Naive thymus-derived CD4-positive, alpha-beta T cell (primary cell): ENCODE results near the gene GNAO1. TPM values are rescaled to one million over a fixed set of nuclear protein-coding genes. Genes with fewer than 3 reads are reported as not detected.

Experiments used
- ATAC-seq: fragments of 150-1000 bp; cut with Tn5 transposase; 2 replicates; pipeline ENCODE4 v1.10.0; 2021; ENCODE audit warnings: mild to moderate bottlenecking, moderate library complexity
- CTCF ChIA-PET: fragments of 350-600 bp; sonication (Branson Sonifier 250); formaldehyde crosslinking; loops from one replicate; lab custom pipeline; 2021; ENCODE audit warnings: antibody characterized with exemption; lab: Charles Lee
- POLR2A ChIA-PET: fragments of 350-600 bp; sonication (Branson Sonifier 250); formaldehyde crosslinking; loops from one replicate; lab custom pipeline; 2021; ENCODE audit warnings: antibody characterized with exemption, inconsistent platforms; lab: Charles Lee
- DNase-seq, 9 donors: peaks; one replicate each; pipeline versions ENCODE4 v3.0.0 to v3.0.0-alpha.2; 2020 to 2022; ENCODE audit warnings: mixed read lengths in 1 of 9
- H3K27ac ChIP-seq: one replicate; pipeline ENCODE4 v1.7.0; 2013; ENCODE audit warnings: mild to moderate bottlenecking, low read depth, low read length, moderate library complexity
- H3K27me3 ChIP-seq, 2 donors: one replicate each; pipeline ENCODE4 v1.7.0; 2013; ENCODE audit warnings: low read length in 2 of 2, mild to moderate bottlenecking in 2 of 2, moderate library complexity in 2 of 2; ENCODE audit not compliant: control insufficient read depth in 2 of 2, insufficient read depth in 2 of 2
- H3K36me3 ChIP-seq, 3 experiments: 1 replicate in 2 of 3; 2 replicates in 1 of 3; pipeline ENCODE4 v1.7.0; 2013; ENCODE audit warnings: low read length in 3 of 3, mild to moderate bottlenecking in 3 of 3, moderate library complexity in 1 of 3; ENCODE audit not compliant: insufficient read depth in 3 of 3, control insufficient read depth in 2 of 3
- H3K4me1 ChIP-seq, 2 donors: one replicate each; pipeline ENCODE4 v1.7.0; 2013; ENCODE audit warnings: low read length in 2 of 2, mild to moderate bottlenecking in 2 of 2, moderate library complexity in 1 of 2; ENCODE audit not compliant: control insufficient read depth in 2 of 2, insufficient read depth in 2 of 2
- H3K4me3 ChIP-seq: 2 replicates; pipeline ENCODE4 v1.7.0; 2013; ENCODE audit warnings: mild to moderate bottlenecking, low read length
- H3K9me3 ChIP-seq, 3 experiments: 1 replicate in 2 of 3; 2 replicates in 1 of 3; pipeline ENCODE4 v1.7.0; 2013; ENCODE audit warnings: low read length in 3 of 3; ENCODE audit not compliant: control insufficient read depth in 2 of 3
- H3K27ac Mint-ChIP-seq, 9 donors: one replicate each; pipeline ENCODE4 v1.8.0; 2020 to 2022; ENCODE audit warnings: mixed read lengths in 9 of 9, mild to moderate bottlenecking in 8 of 9, moderate library complexity in 5 of 9, inconsistent platforms in 2 of 9
- H3K27me3 Mint-ChIP-seq, 5 donors: one replicate each; pipeline ENCODE4 v1.8.0; 2021 to 2022; ENCODE audit warnings: mixed read lengths in 5 of 5, mild to moderate bottlenecking in 1 of 5
- H3K36me3 Mint-ChIP-seq, 5 donors: one replicate each; pipeline ENCODE4 v1.8.0; 2020 to 2022; ENCODE audit warnings: mixed read lengths in 5 of 5, mild to moderate bottlenecking in 3 of 5, inconsistent platforms in 1 of 5
- H3K4me1 Mint-ChIP-seq, 7 donors: one replicate each; pipeline ENCODE4 v1.8.0; 2020 to 2022; ENCODE audit warnings: mixed read lengths in 7 of 7, mild to moderate bottlenecking in 3 of 7, inconsistent platforms in 1 of 7
- H3K4me3 Mint-ChIP-seq, 10 donors: one replicate each; pipeline ENCODE4 v1.8.0; 2020 to 2022; ENCODE audit warnings: mild to moderate bottlenecking in 10 of 10, mixed read lengths in 10 of 10, moderate library complexity in 6 of 10, inconsistent platforms in 2 of 10
- H3K9me3 Mint-ChIP-seq, 11 donors: one replicate each; pipeline ENCODE4 v1.8.0; 2020 to 2022; ENCODE audit warnings: mixed read lengths in 11 of 11, mild to moderate bottlenecking in 4 of 11, inconsistent platforms in 1 of 11, moderate library complexity in 1 of 11
- intact Hi-C, 2 donors: fragments of 100-400 bp; cut with micrococcal nuclease; formaldehyde crosslinking; loops; one replicate each; pipeline ENCODE4 v1.15.1; 2023
- polyA plus RNA-seq, 2 donors: library from polyadenylated mRNA; unstranded; fragments of 300-500 nt; fragmentation: Illumina TruSeq; gene quantifications; one replicate each; pipeline ENCODE4 v1.2.3, GENCODE V29; 2021
- total RNA-seq, 6 experiments: library from RNA in 5 of 6; stranded (reverse) in 5 of 6; gene quantifications; 1 replicate in 5 of 6; 2 replicates in 1 of 6; pipeline ENCODE4 v1.2.3 and lab custom pipeline; 2021 to 2026

Gene GNAO1
- total and polyA plus RNA-seq, 7 experiments from 2014 or later: 0.43 to 5.4 (median 0.80) TPM; not detected in 2

DNA sequence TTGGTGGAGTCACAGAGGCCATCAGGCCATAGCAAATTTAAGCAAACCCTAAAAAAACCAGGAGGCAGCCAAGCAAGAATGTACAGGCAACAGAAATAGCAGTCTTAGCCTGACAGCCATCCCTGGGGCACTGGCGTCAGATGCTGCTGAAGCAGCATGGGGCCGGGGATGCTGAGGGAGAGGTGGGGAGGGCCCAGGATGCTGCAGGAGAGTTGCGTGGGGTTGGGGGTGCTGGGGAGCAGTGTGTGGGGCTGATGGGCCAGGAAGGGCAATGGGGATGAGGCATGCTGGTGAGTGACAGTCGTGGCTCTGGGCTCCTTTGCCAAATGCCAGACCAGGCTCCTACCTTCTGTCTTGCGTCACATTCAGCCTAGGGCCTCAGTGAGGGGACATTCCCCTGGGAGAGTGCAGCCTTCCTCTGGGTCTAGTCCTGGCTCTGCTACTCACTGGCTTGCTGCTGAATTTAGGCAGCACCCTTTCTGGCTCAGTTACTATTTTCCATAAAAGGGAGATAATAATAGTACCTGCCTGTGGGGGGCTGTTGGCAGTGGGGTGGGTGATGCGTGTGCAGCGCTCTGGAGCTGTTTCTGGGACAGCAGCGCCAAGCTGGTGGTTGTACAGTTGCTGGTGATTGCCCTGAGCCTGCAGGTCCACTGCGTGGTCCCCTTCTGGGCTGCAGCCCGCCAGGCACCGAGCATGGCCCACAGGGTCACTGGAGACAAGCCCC is 146.0 kb downstream of the GNAO1 start:
- no peak overlapping the region for H3K27ac ChIP-seq
- H3K4me3 ChIP-seq: no peak overlapping the region
- no peaks in the 10 kb centered on the region for H3K36me3 Mint-ChIP-seq
- H3K4me1 ChIP-seq: no peaks in the 10 kb centered on the region
- no peaks in the 10 kb centered on the region for H3K27me3 Mint-ChIP-seq
- ChIA-PET POLR2A (no interaction called here), CTCF (no interaction called here)
- no peak overlapping the region for H3K4me3 Mint-ChIP-seq
- DNase-seq (no peak), ATAC-seq (no peak)
- H3K4me1 Mint-ChIP-seq: no peaks in the 10 kb centered on the region
- no peaks in the 10 kb centered on the region for H3K9me3 ChIP-seq
- H3K9me3 Mint-ChIP-seq: no peaks in the 10 kb centered on the region
- intact Hi-C loops: no loop called here
- no peaks in the 10 kb centered on the region for H3K36me3 ChIP-seq
- no peaks in the 10 kb centered on the region for H3K27me3 ChIP-seq
- no peak overlapping the region for H3K27ac Mint-ChIP-seq

DNA sequence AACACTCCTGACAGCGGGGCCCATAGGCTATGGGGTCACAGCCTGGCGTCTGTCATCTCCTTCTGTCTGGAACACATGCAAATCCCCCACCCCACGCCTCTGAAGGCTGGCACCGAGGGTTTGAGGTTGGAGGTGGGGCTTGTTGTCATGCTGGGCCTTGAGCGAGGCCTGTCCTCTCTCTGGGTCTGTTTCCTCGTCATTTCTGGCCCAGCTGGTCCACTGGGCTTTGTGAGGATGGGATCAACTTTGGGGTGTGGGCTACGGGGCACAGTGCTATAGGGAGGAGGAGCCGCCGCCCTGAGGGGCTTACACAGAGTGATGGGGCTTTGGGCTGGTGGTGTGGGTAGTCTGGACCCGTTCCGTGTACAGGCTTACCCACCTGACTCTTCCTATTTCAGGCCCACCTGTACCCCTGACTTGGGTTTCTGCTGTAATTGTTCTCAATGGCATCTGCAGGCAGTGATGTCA is 146.6 kb downstream of the GNAO1 start:
- DNase-seq (no peak), ATAC-seq (no peak)
- Mint-ChIP-seq H3K27me3 (no peaks in the 10 kb centered on the region), H3K36me3 (no peaks in the 10 kb centered on the region), H3K4me1 (no peaks in the 10 kb centered on the region), H3K9me3 (no peaks in the 10 kb centered on the region), H3K27ac (no peak overlapping the region), H3K4me3 (no peak overlapping the region)
- Histone ChIP-seq H3K27me3 (no peaks in the 10 kb centered on the region), H3K27ac (no peak overlapping the region), H3K9me3 (no peaks in the 10 kb centered on the region), H3K4me1 (no peaks in the 10 kb centered on the region), H3K4me3 (no peak overlapping the region), H3K36me3 (no peaks in the 10 kb centered on the region)
- intact Hi-C loops: no loop called here
- CTCF ChIA-PET: no interaction called here
- POLR2A ChIA-PET: no interaction called here

DNA sequence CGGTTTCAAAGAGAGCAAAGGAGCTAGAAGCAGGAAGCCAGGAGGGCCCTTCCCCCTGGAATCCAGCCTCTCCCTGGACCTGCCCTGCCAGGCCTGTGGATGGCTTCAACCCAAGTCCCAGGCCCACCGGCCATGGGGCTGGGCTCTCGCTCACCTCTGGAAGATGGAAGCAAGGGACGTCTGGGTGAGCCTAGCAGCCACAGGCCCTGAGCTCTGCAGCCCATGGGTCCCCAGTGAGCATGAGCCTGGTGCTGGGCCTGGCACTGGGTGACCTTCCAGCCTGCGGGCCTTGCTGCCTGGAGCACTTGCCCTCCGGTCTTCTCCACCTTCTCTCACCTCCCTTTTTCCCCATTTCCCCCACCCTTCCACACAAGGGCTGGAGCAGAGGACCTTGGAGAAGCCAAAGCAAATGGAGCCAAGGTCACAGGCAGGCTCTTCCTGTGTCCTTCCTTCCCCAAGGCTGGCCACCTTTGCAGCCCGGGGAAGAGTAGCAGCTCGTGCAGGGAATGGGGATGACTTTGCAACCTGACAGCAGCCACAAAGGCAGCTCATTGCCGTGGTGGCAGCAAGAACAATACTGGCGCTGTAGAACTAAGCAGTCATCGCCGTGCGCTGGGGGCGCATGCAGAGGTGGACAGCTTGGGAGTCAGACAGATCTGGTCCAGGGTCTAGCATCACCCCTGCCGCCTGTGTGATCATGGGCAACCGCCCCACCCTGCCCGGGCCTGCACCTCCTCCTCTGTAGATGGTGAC is 147.5 kb downstream of the GNAO1 start:
- Histone ChIP-seq H3K4me1 (no peaks in the 10 kb centered on the region), H3K36me3 (no peaks in the 10 kb centered on the region), H3K27ac (no peak overlapping the region), H3K27me3 (no peaks in the 10 kb centered on the region), H3K9me3 (no peaks in the 10 kb centered on the region), H3K4me3 (no peak overlapping the region)
- no peak overlapping the region for H3K27ac Mint-ChIP-seq
- ATAC-seq: no peak
- intact Hi-C loops: no loop called here
- no peaks in the 10 kb centered on the region for H3K36me3 Mint-ChIP-seq
- H3K9me3 Mint-ChIP-seq: no peaks in the 10 kb centered on the region
- no peaks in the 10 kb centered on the region for H3K4me1 Mint-ChIP-seq
- no peak for DNase-seq
- CTCF ChIA-PET: no interaction called here
- H3K27me3 Mint-ChIP-seq: no peaks in the 10 kb centered on the region
- H3K4me3 Mint-ChIP-seq: no peak overlapping the region
- POLR2A ChIA-PET: no interaction called here

DNA sequence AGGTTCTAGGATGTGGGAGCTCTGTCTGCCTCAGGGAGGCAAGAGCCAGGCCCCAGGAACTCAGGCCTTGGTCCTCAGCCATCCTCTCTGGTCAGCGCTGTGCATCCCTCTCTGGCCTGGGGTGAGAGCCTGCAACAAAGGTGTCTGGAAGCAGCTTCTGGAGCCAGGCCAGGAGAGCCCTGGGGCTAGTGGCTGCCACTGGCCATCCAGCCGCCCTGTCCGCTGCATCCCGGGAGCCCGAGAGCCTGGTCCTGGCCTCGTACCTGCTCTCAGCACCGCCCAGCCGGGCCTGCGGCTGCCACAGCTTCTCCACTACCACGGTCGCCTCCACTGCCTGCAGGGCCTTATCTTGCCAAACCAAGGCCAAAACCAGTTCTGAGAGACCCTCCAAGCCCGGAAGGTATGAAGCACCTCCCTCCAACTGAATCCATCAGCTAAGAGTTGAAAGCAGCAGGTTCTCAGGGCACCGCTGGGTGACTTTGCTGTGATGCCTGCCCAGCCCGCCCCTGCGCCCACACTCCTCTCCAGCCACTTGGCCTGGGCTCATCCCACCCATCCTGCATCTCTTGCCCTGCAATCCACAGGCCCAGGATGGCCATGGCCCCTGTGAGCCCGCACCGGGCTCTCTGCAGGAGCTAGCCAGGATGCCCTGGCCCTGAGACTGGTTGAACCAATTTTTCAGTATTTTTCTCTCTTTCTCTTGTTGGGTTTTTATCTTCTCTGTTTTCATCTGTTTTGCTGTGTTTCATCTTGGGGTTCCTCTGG is 148.3 kb downstream of the GNAO1 start:
- ChIA-PET POLR2A (no interaction called here), CTCF (no interaction called here)
- ATAC-seq (no peak), DNase-seq (no peak)
- Histone ChIP-seq H3K4me3 (no peak overlapping the region), H3K27me3 (no peaks in the 10 kb centered on the region), H3K27ac (no peak overlapping the region), H3K4me1 (no peaks in the 10 kb centered on the region), H3K9me3 (no peaks in the 10 kb centered on the region), H3K36me3 (no peaks in the 10 kb centered on the region)
- Mint-ChIP-seq H3K36me3 (no peaks in the 10 kb centered on the region), H3K27ac (no peak overlapping the region), H3K4me3 (no peak overlapping the region), H3K27me3 (no peaks in the 10 kb centered on the region), H3K9me3 (no peaks in the 10 kb centered on the region), H3K4me1 (no peaks in the 10 kb centered on the region)
- intact Hi-C loops: no loop called here

DNA sequence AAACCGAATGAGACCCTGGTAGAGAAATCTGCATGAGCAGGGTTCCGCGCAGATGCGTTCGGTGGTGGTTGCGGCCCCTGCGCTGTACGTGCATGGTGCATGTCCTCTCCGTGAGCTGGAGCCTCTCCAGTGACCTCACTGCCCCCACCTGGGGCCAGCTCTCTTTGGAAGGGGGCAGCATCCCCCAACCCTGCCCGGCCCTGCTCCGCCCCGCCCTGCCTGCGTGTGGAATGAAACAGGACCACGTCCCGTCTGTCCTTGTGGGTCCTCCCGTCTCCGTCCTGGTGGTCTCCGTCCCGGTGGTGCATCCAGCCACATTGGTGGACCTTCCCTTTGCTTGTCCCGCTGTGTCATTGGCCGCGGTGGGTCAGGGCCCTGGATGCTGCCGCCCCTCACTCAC is 149.1 kb downstream of the GNAO1 start:
- POLR2A ChIA-PET: no interaction called here
- Mint-ChIP-seq H3K9me3 (no peaks in the 10 kb centered on the region), H3K4me1 (no peaks in the 10 kb centered on the region), H3K4me3 (no peak overlapping the region), H3K27ac (no peak overlapping the region), H3K36me3 (no peaks in the 10 kb centered on the region), H3K27me3 (no peaks in the 10 kb centered on the region)
- DNase-seq (no peak), ATAC-seq (no peak)
- no peak overlapping the region for H3K27ac ChIP-seq
- intact Hi-C loops: no loop called here
- H3K9me3 ChIP-seq: no peaks in the 10 kb centered on the region
- no peak overlapping the region for H3K4me3 ChIP-seq
- H3K36me3 ChIP-seq: no peaks in the 10 kb centered on the region
- no peaks in the 10 kb centered on the region for H3K27me3 ChIP-seq
- CTCF ChIA-PET: no interaction called here
- H3K4me1 ChIP-seq: no peaks in the 10 kb centered on the region

DNA sequence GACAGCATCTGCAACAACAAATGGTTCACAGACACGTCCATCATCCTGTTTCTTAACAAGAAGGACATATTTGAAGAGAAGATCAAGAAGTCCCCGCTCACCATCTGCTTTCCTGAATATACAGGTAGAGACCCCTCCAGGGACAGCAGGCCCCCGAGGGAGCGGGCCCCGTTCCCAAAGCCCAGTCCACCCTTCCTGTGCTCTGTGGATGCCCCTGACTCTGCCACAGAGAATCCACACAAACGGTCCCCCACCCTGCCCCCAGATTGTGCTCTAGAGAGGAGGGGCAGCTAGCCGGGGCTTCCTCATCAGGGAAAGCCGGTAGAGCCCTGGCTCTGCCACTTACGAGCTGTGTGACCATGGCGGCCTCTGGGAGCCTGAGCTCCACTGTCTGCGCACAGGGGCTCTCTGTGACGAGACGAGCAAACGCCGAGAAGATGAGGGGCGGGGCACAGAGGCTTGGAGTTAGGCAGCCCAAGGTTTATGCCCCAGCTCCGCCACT is 149.6 kb downstream of the GNAO1 start:
- intact Hi-C loops: no loop called here
- H3K9me3 Mint-ChIP-seq: no peaks in the 10 kb centered on the region
- H3K36me3 ChIP-seq: no peaks in the 10 kb centered on the region
- no peak overlapping the region for H3K27ac Mint-ChIP-seq
- H3K4me1 Mint-ChIP-seq: no peaks in the 10 kb centered on the region
- no peak overlapping the region for H3K27ac ChIP-seq
- no peak for ATAC-seq
- no peaks in the 10 kb centered on the region for H3K4me1 ChIP-seq
- H3K4me3 ChIP-seq: no peak overlapping the region
- no peaks in the 10 kb centered on the region for H3K9me3 ChIP-seq
- no peak overlapping the region for H3K4me3 Mint-ChIP-seq
- H3K27me3 Mint-ChIP-seq: no peaks in the 10 kb centered on the region
- H3K27me3 ChIP-seq: no peaks in the 10 kb centered on the region
- no peak for DNase-seq
- ChIA-PET POLR2A (no interaction called here), CTCF (no interaction called here)
- no peaks in the 10 kb centered on the region for H3K36me3 Mint-ChIP-seq
